ENCODE measurements around the gene PEPD. TPM values are rescaled to one million over a fixed set of nuclear protein-coding genes. Genes with fewer than 3 reads are reported as not detected.

The PEPD gene
- total RNA-seq, 3 donors from 2014 or later = 42.1 to 127 (median 82.3) TPM

DNA sequence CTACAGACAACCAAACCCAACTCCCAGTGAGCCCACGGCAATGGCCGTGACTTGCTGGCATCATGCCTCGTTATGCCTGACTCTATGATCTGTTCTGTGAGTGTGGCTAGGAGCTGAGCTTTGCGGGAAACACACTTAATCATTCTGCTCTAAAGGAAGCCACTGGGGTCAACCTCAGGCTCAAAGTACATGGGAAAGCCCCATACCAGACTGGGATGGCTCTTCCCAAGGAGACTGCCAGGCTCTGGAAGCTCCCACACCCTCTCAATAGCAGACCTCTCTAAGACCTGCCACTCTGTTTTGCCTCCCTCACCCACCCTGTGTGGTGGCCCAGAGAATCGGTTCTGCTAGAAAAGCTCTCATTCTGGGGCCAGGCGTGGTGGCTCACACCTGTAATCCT, 2.2 kb downstream of the PEPD start:
- TF ChIP-seq, protein P1, sequence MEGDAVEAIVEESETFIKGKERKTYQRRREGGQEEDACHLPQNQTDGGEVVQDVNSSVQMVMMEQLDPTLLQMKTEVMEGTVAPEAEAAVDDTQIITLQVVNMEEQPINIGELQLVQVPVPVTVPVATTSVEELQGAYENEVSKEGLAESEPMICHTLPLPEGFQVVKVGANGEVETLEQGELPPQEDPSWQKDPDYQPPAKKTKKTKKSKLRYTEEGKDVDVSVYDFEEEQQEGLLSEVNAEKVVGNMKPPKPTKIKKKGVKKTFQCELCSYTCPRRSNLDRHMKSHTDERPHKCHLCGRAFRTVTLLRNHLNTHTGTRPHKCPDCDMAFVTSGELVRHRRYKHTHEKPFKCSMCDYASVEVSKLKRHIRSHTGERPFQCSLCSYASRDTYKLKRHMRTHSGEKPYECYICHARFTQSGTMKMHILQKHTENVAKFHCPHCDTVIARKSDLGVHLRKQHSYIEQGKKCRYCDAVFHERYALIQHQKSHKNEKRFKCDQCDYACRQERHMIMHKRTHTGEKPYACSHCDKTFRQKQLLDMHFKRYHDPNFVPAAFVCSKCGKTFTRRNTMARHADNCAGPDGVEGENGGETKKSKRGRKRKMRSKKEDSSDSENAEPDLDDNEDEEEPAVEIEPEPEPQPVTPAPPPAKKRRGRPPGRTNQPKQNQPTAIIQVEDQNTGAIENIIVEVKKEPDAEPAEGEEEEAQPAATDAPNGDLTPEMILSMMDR (IDR thresholded peaks at IDR 0.05) = no peak
- no peak for TF ChIP-seq POLR2AphosphoS5 (IDR thresholded peaks at IDR 0.05)
- no peak for TF ChIP-seq POLR2A (IDR thresholded peaks at IDR 0.05)
- Histone ChIP-seq H3K4me3 (no peak overlapping the region), H3K36me3 (no peaks in the 10 kb centered on the region), H3K27me3 (no peaks in the 10 kb centered on the region), H3K4me1 (peaks cover 0 to 4% of the 10 kb centered on the region in 2 donors), H3K27ac (no peak overlapping the region), H3K9me3 (no peaks in the 10 kb centered on the region)
- no peak for DNase-seq (ENCODE audit: low spot score in 2 of 2)
- intact Hi-C loops (cut with DNase I; ENCODE audit: low total_unique reads) = no loop called here

DNA sequence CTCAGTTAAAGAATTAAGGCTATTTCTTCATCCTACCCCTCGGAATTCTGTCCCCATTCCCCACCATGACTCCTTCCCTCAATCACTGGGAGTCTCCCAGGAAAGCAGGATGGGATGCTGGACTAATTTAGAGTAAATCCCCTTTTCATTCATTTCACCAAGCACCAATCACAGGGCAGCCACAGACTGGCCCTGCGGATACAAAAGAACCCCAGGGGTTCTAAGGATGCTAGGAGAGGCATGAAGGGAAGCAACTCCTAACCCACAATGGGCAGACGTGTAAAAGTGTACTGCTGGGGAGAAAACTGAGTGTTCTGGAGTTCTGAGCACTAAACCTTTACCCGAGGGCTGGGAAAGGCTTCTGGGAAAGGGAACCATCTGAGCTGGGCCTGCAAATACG, 3.0 kb downstream of the PEPD start:
- TF ChIP-seq, protein P1 (IDR thresholded peaks at IDR 0.05) = no peak
- TF ChIP-seq POLR2A (IDR thresholded peaks at IDR 0.05) (no peak), POLR2AphosphoS5 (IDR thresholded peaks at IDR 0.05) (no peak)
- H3K9me3 ChIP-seq = no peaks in the 10 kb centered on the region
- H3K27me3 ChIP-seq = no peaks in the 10 kb centered on the region
- no peak overlapping the region for H3K4me3 ChIP-seq
- H3K36me3 ChIP-seq = no peaks in the 10 kb centered on the region
- H3K27ac ChIP-seq = no peak overlapping the region
- intact Hi-C loops (cut with DNase I; ENCODE audit: low total_unique reads) = no loop called here
- H3K4me1 ChIP-seq = peaks cover 0 to 4% of the 10 kb centered on the region in 2 donors
- DNase-seq (ENCODE audit: low spot score in 2 of 2) = no peak

DNA sequence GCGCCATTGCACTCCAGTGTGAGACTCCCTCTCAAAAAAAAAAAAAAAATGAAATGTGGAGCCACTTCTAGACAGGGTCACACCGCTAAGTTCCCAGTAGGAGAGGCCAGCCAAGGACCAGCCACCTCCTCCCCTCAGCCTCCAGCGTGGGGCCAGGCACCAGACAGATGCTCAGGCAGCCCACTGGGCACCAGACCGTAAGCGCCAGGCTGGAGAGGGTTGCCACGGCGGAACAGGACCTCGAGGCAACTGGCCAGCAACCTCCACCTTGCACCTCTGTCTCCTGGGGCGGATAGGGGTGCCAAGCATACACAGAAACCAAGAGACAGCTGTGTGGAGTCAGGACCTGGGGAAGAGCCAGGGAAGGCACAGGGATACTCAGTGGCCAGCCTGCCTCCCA, 3.7 kb downstream of the PEPD start:
- TF ChIP-seq POLR2A (IDR thresholded peaks at IDR 0.05) (no peak), POLR2AphosphoS5 (IDR thresholded peaks at IDR 0.05) (no peak)
- TF ChIP-seq, protein P1 (IDR thresholded peaks at IDR 0.05) = no peak
- peaks cover 0 to 4% of the 10 kb centered on the region in 2 donors for H3K4me1 ChIP-seq
- H3K36me3 ChIP-seq = no peaks in the 10 kb centered on the region
- intact Hi-C loops (cut with DNase I; ENCODE audit: low total_unique reads) = no loop called here
- H3K4me3 ChIP-seq = no peak overlapping the region
- no peak for DNase-seq (ENCODE audit: low spot score in 2 of 2)
- no peaks in the 10 kb centered on the region for H3K9me3 ChIP-seq
- H3K27me3 ChIP-seq = no peaks in the 10 kb centered on the region
- H3K27ac ChIP-seq = no peak overlapping the region

DNA sequence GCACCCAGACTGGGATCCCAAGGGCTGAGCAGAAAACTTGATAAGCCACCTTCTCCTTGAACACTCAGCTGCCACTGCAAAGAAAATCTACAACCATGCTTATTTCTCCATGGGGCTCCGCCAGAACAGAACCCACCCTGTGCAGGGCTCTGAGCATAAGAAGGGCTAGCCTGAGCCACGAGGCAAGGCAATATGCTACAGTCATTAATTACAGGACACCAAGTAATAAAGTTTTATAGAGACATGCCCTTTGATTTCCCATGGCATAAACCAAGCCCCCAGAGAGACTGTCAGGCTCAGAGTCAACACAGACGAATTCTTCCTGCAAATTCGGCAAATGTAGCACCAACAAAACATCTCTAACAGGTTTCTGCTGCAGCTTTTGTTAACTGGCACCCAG, 5.7 kb downstream of the PEPD start:
- DNase-seq (ENCODE audit: low spot score in 2 of 2) = no peak
- no peaks in the 10 kb centered on the region for H3K9me3 ChIP-seq
- no peaks in the 10 kb centered on the region for H3K36me3 ChIP-seq
- no peak overlapping the region for H3K27ac ChIP-seq
- H3K4me1 ChIP-seq = peaks cover 0 to 2% of the 10 kb centered on the region in 2 donors
- intact Hi-C loops (cut with DNase I; ENCODE audit: low total_unique reads) = no loop called here
- H3K27me3 ChIP-seq = no peaks in the 10 kb centered on the region
- TF ChIP-seq POLR2AphosphoS5 (IDR thresholded peaks at IDR 0.05) = no peak
- TF ChIP-seq POLR2A (IDR thresholded peaks at IDR 0.05) = no peak
- TF ChIP-seq, protein P1 (IDR thresholded peaks at IDR 0.05) = no peak
- H3K4me3 ChIP-seq = no peak overlapping the region

DNA sequence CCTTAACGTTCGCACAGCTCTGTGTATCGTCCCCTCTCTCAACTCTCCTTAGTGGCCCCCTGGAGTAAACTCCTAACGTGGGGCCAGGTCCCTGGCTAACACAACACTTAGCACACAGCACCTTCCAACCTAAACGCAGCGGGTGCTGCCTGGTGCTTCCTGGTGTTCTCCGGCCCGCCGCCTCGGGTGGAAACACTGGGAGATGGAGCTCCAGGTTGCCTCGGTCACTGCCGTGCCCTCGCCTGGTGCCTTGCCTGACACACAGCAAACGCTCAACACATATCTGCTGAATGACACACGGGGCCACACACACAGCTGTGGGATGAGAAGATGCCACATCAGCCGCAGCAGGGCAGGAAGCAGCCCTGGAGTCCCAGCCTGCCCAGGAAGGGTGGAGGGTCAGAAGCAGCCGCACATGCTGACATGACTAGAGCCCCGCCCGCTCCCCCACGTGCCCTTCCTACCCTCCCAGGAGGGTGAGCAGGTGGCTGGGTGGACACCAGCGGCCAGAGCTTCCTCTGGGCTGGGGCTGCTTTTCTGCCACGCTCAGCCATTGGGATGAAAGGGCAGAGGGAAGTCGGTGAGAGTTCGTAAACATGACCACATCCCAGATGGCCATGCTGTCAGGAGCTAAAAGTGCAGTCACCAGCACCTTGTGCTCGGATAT, 6.6 kb downstream of the PEPD start:
- DNase-seq (ENCODE audit: low spot score in 2 of 2) = no peak
- H3K4me1 ChIP-seq = no peaks in the 10 kb centered on the region
- no peak overlapping the region for H3K27ac ChIP-seq
- H3K4me3 ChIP-seq = no peak overlapping the region
- H3K36me3 ChIP-seq = no peaks in the 10 kb centered on the region
- TF ChIP-seq, protein P1 (IDR thresholded peaks at IDR 0.05) = no peak
- TF ChIP-seq POLR2AphosphoS5 (IDR thresholded peaks at IDR 0.05) (no peak), POLR2A (IDR thresholded peaks at IDR 0.05) (no peak)
- intact Hi-C loops (cut with DNase I; ENCODE audit: low total_unique reads) = no loop called here
- no peaks in the 10 kb centered on the region for H3K9me3 ChIP-seq
- no peaks in the 10 kb centered on the region for H3K27me3 ChIP-seq
